K562 (cell line): ENCODE measurements around the gene MCOLN2. TPM values are rescaled to one million over a fixed set of nuclear protein-coding genes. Genes with fewer than 3 reads are reported as not detected.

ENCODE experiments used
- DEAF1 ChIP-seq: fragments of 450-650 bp; formaldehyde crosslinking; IDR thresholded peaks from 2 replicates; pipeline ENCODE4 v1.4.0; 2020; ENCODE audit warnings: mild to moderate bottlenecking, moderate library complexity
- JUND ChIP-seq, 2 experiments: IDR thresholded peaks; 2 replicates in 1 of 2; 3 replicates in 1 of 2; pipeline ENCODE4 v1.6.1; 2011; ENCODE audit warnings: borderline replicate concordance in 2 of 2, low read depth in 2 of 2, low read length in 2 of 2, improper control_type of control experiment in 1 of 2, missing biosample characterization in 1 of 2, missing genetic modification characterization in 1 of 2, missing genetic modification reagents in 1 of 2
- PBX2 ChIP-seq, 2 experiments: IDR thresholded peaks in 1 of 2; conservative IDR thresholded peaks in 1 of 2; 2 replicates each; pipeline ENCODE4 v1.6.1; 2016; ENCODE audit warnings: low read depth in 2 of 2, mild to moderate bottlenecking in 1 of 2, missing compliant biosample characterization in 1 of 2, missing genetic modification characterization in 1 of 2, moderate library complexity in 1 of 2
- RAD21 ChIP-seq, 2 experiments: fragments of 250-450 bp in 1 of 2; fragments of 450-650 bp in 1 of 2; sonication (Bioruptor Pico) in 1 of 2; formaldehyde crosslinking in 1 of 2; IDR thresholded peaks in 1 of 2; conservative IDR thresholded peaks in 1 of 2; 2 replicates each; pipeline versions ENCODE4 v1.4.0 to v1.8.0; 2020 to 2022; ENCODE audit warnings: mild to moderate bottlenecking in 2 of 2, moderate library complexity in 1 of 2
- REST ChIP-seq, 2 experiments: fragments of 450-650 bp; formaldehyde crosslinking in 1 of 2; IDR thresholded peaks; 2 replicates each; pipeline versions ENCODE4 v1.4.0 to v1.6.1; 2014 to 2020; ENCODE audit warnings: mild to moderate bottlenecking in 2 of 2, borderline replicate concordance in 1 of 2, low read depth in 1 of 2
- polyA plus RNA-seq, 8 experiments: library from polyadenylated mRNA; depleted of rRNA in 4 of 8; stranded (reverse) in 5 of 8; unstranded in 3 of 8; fragments of >200 nt; fragmentation: Nextera tagmentation in 2 of 8; fragmentation: Illumina TruSeq in 1 of 8; extraction: Ambion mirVana in 2 of 8; extraction: Trizol in 1 of 8; gene quantifications; 2 replicates each; pipeline versions ENCODE4 v1.2.1 to v1.2.3, GENCODE V29; 2011 to 2014; ENCODE audit warnings: inconsistent platforms in 1 of 8, missing spikeins in 1 of 8
- total RNA-seq, 7 experiments: library from RNA; depleted of rRNA in 6 of 7; stranded (reverse); fragments of >200 nt in 6 of 7; fragmentation: Illumina TruSeq in 2 of 7; extraction: Trizol in 2 of 7; gene quantifications; 2 replicates each; pipeline versions ENCODE4 v1.2.1 to v1.2.3, GENCODE V29; 2011 to 2021; ENCODE audit warnings: low replicate concordance in 1 of 7

MCOLN2 gene
- total and polyA plus RNA-seq, 9 of the 15 experiments (the other 6 are each of a cell fraction or from before 2014, with no cell fraction given) = 0.18 TPM; not detected in 8

GRCh38 chr1:84936116-84936810 is 60.6 kb downstream of the MCOLN2 start (continued):
- TF ChIP-seq RAD21 (CRISPR knock-in tag; conservative IDR thresholded peaks at IDR 0.05 in 1 of 2, IDR thresholded peaks at IDR 0.05 in 1 of 2) = peak; percentile 83 to 85
- peak; percentile 65 for TF ChIP-seq DEAF1
- no peak for TF ChIP-seq JUND (IDR thresholded peaks at IDR 0.05; ENCODE audit: borderline replicate concordance, low read depth, low read length)
- TF ChIP-seq JUND (tag; IDR thresholded peaks at IDR 0.05; ENCODE audit: borderline replicate concordance, low read depth, low read length) = 0 out of 3 replicates have a peak, but pooled peaks have one; percentile 25
- TF ChIP-seq REST (IDR thresholded peaks at IDR 0.05; ENCODE audit: borderline replicate concordance) = peak; percentile 42; the same call in 1 of the 2 replicates
- no peak for TF ChIP-seq REST (CRISPR knock-in tag; IDR thresholded peaks at IDR 0.05; ENCODE audit: low read depth)
- no peak for TF ChIP-seq PBX2 (CRISPR knock-in tag; IDR thresholded peaks at IDR 0.05; ENCODE audit: low read depth)
- 0 out of 2 replicates have a peak, but pooled peaks have one; percentile 12 for TF ChIP-seq PBX2 (tag; conservative IDR thresholded peaks at IDR 0.05; ENCODE audit: low read depth)
